HG02981 (cell line): ENCODE measurements around the gene TMPRSS4.
"Not testable (repeated sequence)": the region's sequence is repeated elsewhere in the genome, so short reads cannot be mapped to it uniquely, and the experiment has no call there.

ENCODE experiments used
- ATAC-seq: cut with Tn5 transposase; IDR thresholded peaks from one replicate; pipeline ENCODE4 v1.9.1; 2021; ENCODE audit warnings: mild to moderate bottlenecking, moderate library complexity; ENCODE audit not compliant: unreplicated experiment

The TMPRSS4 gene

DNA sequence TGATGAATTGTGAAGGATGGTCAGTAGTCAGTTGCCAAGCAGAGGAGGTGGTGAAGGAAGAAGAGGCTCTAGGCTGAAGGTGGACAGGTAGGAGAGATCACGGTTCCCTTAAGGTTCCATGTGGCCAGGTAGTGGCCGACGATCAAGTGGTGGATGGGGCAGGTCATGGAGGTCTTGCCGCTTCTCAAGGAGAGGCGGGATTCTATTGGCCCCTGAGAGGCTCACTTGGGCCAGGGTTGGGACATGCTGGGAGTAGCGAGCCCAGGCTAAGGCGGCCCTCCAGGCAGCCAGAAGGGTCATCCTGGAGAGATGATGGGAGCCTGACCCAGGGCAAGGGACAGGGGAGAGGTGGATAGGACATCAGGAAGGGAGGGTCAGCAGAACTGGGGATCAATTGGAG lies 20.9 kb upstream of the TMPRSS4 start:
- no peak for ATAC-seq

DNA sequence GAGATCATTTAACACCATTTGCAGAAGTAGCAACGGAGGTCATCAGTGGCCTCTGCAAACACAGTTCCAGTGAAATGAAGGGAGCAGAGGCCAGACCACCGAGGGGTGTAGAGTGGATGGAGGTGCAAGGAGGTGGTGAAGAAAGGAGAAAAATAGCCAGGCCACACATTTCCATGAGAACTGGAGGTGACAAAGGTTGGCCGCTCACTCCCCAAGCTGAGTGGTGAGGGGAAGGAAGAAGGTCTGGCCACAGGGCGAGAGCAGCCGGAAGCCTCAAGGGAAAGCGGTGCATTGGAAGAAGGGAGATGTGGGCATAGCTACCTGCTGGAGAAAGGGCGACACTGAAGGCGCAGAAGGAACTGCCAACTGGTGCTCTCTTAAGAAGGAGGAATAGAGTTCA lies 20.1 kb upstream of the TMPRSS4 start:
- ATAC-seq, result no peak

DNA sequence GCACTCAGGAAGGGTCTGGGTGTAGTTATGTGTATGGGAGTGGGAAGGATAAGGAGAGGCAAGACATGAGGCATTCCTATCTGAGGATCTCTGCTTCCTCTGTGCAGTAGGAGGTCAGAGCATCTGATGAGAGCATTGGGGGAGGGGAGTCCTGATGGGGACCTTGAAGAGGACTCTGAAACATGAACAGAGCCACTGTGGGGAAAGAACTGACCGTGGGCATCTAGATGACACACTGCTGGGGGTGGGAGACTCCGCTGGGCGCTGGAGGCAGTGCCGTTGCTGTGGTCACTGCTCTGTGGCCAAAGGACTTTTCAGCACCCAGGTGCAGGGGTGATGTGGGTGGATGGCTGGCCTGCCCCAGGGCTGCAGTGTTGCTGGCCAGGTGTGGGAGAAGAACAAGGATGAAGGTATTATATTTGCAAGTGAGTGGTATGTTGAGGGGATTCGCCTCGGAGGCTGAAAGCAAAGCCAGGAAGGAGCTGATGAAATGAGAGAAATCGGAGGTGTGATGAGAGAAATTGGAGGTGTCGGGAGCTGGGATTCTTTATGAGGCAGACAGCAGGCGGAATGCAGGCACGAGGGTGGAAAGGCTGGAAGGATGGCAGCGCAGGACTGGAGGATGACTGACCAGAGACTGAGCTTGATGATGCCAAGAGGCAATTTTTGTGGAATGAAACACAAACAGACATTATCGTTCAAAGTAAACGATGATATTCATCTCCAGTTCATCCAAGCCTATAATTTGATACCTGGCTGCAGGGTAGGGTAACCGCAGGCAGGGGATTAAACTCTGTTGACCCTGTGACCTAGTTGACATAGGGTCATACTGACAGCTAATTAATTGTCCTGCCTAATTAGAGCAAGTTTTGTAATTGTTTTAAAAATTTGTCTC lies 19.4 kb upstream of the TMPRSS4 start:
- ATAC-seq, result no peak

DNA sequence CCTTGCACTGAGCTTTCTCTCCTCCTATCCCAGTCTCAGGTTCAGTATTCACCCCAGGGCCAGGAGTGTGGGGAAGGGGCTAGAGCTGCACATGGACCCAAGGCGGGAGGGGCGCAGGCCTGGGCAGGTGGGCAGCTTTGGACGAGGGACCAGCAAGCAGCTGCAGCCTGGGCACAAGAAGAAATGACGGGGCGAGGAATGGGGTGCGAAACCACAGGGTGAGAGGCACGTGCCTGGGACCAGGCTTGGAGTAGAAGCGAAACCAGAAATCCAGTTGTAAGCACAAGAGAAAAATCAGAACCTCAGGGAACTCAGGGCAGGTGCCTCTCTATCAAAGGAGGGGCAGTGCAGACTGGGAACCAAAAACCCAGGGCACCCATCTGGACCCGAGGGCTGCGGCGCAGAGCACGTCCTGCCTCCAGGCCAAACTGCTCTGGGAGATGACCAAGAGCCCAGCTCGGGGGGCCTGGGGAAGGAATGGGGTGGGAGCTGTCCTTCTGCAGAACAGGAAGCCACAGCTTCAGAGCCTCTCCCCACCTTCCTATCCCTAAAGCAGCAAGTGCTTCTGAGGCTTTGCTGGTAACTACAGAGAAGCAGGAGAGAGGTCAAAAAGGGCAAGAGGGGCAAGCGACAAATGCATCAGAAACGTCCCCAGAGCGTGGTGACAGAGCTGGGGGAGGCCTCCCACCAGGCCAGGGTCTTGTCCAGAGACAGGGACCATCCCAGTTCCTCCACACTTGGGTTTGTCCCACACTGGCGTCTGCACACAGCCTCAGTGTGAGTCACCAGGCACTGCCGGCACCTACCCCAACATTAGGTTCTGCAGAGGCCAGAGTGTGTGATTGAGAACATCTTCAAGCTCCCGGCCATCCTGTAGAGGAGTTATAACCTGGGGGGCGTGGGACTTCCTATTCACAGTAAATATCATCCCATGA lies 18.3 kb upstream of the TMPRSS4 start:
- no peak for ATAC-seq

DNA sequence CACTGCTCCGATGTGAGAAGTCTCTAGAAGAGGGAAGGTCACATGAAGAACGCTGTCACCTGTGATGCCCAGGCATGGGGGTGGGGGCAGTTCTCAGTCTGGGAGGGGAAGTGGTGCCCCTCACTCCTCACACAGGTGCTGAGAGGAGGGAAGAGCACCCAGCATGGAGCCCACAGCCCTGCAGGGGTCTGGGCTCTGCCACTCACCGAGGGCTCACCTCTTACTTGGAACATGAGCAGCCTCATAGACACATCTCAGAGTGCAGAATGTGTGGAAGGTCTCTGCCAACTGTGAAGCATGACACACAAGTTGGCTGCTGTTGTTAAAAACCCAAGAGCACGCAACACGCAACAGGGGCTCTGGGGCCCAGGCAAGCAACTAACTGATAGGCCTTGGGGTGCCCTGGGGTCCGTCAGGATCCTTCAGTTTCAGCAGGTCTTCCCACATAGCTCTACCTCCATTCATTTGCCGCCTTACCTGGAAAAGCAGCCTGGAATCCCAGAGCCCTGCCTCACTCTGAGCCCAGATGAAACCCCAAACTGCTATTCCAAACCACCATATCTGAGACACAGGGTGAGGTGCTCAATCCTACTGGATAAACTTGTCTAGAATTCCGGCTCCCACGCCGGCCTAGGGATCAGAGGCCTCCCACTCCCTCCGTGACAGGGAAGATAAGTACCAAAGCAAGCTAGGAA lies 17.5 kb upstream of the TMPRSS4 start:
- no peak for ATAC-seq

DNA sequence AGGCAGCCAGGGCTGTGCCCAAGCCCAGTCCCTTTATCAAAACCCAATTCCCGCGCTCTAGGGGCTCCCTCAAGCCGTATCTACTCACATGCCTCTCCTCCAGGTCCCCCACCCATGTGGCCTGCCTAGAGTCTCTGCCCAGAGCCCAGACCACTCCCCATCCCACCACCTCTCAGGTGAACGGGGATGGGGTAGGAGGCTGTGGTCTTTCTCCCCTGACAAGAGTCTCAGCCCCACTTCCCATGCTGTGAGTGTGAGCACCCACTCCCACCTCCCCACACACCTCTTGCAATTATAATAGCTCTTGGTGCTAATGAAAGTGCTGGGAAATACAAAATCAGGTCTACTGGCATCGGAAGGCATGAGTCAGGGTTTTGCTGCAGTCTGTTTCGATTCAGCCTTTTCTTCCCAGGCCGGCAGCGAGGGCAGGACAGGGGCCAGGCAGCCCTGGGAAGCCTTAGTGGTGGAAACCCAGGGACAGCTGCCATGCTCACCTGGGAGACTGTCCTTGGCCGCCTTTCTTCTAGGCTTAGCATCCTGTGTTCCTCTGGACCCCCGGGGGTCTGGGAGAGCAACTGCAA lies 16.7 kb upstream of the TMPRSS4 start:
- no peak for ATAC-seq

DNA sequence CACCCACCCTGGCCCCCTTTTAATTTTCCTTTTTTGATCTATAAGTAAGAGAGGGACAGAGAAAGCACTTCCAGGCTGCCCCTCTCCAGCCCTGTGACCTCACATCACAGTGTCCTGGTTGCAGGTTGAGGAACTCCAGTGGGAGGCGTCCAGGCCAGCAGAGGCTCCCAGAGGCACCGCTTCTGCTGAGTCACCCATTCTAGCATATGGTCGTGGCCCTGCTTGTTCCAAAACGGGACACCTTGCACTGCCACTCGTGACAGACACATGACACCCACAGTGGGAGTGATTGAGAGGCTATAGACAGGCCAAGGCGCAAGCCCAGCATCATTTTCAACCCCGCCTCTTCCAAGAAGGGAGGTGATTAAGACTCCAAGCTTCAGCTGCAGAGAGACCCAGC lies 16.0 kb upstream of the TMPRSS4 start:
- no peak for ATAC-seq

DNA sequence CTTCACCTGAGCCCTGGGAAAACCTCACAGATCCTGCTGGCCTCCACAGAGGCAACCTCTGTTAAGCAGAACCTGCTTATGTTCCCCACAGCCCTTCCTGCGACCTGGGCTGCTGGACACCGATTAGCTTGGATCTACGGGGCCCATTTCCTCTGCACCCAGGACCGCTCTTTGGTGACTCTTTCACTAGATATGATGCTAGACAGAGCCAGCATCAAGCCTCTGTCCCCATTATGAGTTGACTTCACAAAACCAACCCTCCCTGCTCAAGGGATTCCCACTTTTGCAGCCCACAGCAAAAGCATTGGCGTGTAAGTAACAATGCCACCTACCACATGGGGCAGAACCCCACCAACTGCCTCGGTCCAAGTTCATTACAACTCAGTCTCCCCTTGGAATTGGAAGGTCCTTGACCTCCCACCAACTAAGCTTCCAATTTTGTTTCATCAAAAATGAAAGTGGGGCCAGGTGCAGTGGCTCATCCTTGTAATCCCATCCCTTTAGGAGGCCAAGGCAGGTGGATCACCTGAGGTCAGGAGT lies 15.2 kb upstream of the TMPRSS4 start:
- no peak for ATAC-seq

DNA sequence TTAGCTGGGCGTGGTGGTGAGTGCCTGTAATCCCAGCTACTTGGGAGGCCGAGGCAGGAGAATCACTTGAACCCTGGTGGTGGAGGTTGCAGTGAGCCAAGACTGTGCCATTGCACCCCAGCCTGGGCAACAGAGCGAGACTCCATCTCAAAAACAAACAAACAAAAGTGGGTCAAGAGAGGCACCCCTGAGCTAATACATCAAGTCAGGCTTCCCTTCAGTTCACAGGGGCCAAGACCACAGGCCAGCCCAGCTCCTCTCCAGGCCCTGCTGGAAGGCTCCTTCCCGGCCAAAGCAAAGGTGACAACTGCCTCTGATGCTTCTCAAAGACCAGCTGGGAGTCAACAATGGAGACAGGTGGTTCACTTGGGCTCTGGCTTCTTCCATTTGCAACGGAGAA lies 14.7 kb upstream of the TMPRSS4 start:
- not testable (repeated sequence) for ATAC-seq

DNA sequence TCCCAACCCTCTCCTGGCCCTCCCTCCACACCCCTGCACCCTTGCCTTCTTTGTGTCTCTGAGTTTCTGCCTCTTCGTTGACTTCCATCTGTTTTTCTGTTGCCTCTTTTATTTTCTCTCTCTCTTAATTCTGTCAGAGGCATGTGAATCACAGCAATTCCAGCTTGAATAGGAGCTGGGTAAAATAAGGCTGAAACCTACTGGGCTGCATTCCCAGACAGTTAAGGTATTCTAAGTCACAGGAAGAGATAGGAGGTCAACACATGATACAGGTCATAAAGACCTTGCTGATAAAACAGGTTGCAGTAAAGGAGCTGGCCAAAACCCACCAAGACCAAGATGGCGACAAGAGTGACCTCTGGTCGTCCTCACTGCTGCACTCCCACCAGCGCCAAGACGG lies 14.2 kb upstream of the TMPRSS4 start:
- ATAC-seq, result not testable (repeated sequence)

DNA sequence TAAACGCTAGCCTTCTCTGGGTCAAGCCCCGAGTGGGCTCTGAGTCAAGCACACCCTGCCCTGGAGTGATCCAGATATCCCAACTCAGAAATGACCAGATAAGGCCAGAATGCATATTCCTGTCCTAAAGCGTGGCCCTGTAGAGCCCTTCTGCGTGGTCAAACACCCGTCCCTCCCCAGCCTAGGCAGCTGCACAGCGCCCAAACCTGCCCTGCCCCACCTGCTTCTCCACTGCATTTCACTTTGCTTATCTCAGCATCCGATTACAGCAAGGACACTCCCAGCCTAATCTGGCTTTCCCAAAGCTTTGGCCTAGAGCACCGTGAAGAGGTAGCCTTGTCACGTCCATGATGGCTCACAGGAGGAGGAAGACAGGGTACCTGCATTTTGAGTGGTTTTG lies 11.9 kb upstream of the TMPRSS4 start:
- ATAC-seq, result no peak

DNA sequence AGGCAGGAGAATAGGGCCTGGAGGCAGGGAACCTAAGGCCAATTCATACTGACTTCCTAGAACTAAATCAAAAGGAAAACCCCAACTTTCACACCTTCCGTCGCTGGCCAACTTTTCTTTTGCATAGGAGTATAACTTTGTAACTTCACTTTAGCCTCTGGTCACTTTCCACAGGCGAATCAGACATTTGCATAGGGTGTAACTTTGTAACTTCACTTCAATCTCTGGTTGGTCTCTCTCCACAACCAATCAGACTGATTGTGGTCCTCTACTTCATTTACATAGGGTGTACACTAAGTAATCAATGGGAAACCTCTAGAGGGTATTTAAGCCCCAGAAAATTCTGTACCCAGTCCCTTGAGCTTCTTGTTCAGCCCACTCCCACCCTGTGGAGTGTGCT lies 11.5 kb upstream of the TMPRSS4 start:
- ATAC-seq, result no peak

DNA sequence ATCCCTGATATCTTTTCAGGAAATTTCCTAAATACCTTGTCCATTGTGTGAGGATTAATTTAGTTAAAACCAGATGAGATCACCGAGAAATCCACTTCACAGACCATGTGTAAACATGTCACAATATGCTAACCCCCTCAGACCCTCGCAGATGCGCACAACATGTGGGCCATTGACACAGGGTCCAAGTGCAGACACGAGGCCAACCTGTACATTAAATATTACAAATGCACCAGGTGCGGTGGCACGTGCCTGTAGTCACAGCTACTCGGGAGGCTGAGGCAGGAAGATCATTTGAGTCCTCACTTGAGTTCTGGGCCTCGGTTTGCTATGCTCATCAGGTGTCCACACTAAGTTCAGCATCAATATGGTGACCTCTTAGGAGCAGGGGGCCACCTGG lies 9.9 kb upstream of the TMPRSS4 start:
- no peak for ATAC-seq

DNA sequence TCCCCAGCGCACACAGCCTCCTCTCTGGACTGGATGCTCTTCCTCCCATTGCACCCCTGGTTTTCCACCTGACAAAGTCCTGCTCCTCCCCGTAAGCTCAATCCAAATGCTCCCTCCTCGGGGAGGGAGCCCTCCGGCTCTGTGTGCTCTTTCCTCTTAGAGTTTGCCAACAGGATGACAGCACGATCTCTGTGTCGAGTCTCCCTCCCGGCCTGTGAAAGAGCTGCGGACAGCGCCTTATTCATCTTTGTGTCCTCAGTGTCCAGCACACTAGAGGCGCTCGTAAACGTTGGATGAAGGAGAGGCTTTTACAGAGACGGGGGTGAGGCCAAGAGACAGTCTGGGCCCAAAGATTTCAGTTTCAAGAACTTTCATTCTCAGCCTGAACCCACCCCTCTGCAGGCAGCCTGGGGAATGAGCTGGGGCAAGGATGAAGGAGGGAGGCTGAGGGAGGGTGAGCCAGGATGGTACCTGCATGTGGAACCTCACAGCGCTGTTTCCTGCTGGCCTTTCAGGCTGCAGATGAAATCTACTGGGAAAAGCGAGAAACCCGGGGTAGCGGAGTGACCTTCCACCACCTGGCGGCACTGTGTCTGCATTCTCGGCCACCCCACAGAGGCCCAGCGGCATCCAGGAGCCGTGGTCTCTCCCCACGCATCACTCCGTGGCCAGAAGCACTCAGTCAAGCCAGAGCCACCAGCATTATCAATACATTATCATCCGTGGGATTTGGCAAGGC lies 8.5 kb upstream of the TMPRSS4 start:
- ATAC-seq, result no peak

DNA sequence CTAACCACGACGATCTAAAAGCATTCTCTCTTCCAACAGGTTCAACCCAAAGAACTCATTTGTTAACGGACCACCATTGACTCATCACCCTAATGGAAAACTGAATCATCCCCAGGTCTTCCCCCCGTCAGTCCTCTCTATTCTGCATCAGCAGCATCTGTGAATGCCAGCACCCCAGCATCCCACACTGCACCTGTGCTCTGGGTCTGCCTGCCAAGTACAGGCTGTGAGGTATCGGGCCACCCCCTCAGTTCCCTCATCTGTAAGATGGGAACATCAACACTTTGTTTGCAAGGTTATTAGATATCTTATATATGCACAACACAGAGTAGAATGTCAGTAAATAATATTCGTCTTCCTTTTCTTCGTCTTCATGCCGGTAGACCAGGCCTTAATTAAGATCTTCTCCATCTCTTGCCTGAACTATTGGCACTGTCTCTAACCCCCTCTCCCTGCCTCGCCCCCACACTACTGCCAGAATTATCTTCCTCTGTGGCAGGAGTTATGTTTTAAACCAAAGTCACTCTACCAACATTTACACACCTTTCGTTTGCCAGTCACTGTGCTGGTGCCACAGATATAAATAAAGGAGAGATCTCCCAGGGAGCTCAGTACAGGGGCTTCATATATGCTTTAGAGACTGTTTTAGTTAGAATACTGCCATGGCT lies 7.8 kb upstream of the TMPRSS4 start:
- ATAC-seq, result no peak

DNA sequence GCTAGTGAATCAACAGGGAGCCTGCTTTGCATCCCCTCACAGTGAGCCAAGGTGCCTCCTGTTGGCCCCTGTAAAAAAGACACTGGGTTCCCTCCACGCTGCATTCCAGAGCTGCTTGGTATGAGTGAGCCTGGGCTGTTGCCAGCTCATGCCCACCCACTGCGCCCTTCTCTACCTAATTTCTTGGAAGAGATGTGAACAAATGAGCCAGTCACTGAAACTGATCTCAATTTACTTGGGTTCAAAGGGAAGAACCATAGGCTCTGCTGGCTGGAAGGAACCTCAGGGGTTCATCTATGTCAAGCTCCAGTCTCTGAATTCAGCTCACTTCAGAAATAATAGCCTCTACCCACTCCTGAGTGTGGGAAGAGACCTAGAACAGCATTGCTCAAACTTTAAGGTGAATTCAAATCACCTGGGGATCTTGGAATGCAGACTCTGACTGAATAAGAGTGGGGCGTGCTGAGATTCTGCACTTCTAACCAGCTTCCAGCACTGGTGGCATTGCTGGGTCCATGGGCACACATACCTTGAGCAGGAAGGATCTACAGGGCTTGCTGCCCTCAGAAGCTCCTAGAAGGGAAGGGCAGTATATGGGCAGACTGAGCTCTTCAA lies 5.4 kb upstream of the TMPRSS4 start:
- no peak for ATAC-seq

DNA sequence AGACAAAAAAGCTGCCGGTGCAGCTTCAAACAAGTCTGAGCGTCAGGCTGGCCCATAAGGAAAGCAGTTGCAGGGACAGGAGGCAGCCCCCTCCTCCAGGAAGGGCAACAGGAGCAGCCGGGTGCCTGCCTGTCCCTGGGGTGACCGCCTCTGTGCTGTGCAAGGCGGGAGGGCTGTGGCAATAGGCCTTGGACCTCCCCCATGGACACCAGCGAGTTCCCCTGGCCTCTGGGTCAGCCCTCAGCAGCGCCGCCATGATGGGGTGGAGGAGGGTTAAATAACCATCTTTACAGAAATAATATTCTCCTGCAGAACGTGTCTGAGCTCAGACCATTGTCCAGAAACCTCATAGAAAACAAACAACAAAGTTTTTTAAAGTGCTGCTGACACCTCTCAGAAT lies 3.3 kb upstream of the TMPRSS4 start:
- no peak for ATAC-seq

DNA sequence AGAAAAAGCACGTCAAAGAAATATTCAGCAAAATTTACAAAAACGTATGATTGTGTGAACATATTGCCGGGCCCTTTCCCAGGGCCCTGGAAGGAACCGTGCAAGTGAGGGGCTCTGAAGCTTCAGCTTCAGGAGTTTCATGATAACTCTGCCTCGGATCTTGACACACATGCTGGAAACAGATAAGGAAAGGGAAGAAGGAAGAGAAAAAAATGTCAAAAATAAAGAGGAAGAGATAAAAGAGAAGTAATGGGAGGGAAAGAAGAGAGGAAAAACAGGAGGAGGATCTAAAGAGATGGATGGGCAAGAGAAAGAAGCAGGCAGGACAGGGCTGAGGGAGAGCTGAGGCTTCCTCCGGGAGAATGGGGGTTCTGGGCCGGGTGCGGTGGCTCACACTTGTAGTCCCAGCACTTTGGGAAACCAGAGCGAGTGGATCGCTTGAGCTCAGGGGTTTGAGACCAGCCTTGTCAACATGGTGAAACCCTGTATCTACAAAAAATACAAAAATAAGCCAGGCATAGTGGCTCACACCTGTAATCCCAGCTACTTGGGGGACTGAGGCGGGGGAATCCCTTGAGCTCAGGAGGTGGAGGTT lies 2.7 kb upstream of the TMPRSS4 start:
- no peak for ATAC-seq

DNA sequence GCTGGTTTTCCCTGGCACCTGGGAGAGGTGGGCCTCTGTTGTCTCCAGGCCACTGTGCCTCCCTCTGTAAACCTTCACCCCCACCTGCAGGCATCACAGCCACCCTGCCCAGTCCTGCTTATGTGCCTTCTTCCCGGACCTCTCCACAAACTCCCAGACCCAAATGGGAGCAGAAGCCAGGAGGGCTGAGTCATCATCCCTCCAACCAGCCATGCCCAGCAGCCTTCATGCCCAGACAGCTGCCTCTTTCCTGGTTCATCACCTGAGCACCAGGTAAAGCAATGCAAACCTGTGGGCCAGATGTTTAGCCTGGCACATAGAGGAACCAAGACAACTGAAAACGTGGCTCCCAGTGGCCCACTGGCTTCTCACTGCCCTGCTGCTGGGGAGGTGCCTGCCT lies 2.1 kb upstream of the TMPRSS4 start:
- no peak for ATAC-seq
